ENCODE results near the gene TOPBP1. TPM values are rescaled to one million over a fixed set of nuclear protein-coding genes. Genes with fewer than 3 reads are reported as not detected.

Gene TOPBP1
- total and polyA plus RNA-seq, 2 experiments from 2014 or later = 8.0 to 29.0 TPM

DNA sequence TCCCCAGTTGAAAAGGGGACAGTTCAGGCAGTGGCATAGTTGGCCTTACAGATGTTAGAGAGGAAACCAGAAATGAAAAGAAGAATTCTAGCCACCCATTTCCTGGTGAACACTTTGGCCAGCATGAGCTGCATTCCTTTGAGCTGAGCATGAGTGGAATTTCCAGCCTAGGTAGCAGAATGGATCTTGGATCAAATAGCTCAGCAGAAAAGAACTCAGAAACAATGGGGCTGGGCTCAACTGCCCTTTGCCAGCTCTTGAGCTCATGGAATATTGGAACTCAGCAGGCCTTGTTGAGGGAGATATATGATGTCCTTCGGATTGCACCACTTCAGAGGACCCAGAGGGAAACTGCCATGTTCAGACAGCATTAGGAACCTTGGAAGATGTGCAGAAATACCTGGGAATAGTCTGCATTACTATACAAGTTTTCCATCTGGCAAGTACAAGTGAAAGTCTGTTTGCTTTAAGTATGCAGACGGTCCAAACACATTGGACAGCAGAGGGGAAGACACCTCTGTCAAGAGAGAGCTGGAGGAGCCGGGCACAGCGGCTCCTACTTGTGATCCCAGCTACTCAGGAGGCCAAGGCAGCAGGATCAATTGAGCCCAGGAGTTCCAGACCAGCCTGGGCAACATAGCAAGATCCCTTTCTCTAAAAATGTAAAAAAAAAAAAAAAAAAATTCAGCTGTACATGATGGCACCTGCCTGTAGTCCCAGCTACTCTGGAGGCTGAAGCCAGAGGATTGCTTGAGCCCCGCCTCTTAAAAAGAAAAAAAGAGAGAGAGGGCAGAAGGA, 91.4 kb downstream of the TOPBP1 start:
- peaks cover 9% of the 10 kb centered on the region for H4K20me1 ChIP-seq (ENCODE audit: insufficient read depth, poor library complexity, severe bottlenecking)
- no peak overlapping the region for H3K4me2 ChIP-seq
- H3K27ac ChIP-seq = peak overlapping the region; percentile 94
- H3K79me2 ChIP-seq = peaks cover 10% of the 10 kb centered on the region
- H3K9me2 ChIP-seq (replicated peaks; ENCODE audit: insufficient read depth) = no peaks in the 10 kb centered on the region
- 92% methylated on average over 5 of the region's 5 CpGs for WGBS (ENCODE audit: low lambda C conversion rate, missing lambda C conversion rate)
- H3K9me3 ChIP-seq (ENCODE audit: low read depth) = no peaks in the 10 kb centered on the region
- H3K4me3 ChIP-seq = no peak overlapping the region
- no peak overlapping the region for H2AFZ ChIP-seq
- DNase-seq (ENCODE audit: low spot score) = peak; percentile 66
- H3K27me3 ChIP-seq = no peaks in the 10 kb centered on the region
- peaks cover 11% of the 10 kb centered on the region for H3K4me1 ChIP-seq (ENCODE audit: insufficient read depth)
- peaks cover 2% of the 10 kb centered on the region for H3K36me3 ChIP-seq (replicated peaks; ENCODE audit: insufficient read depth, low read depth)
- TF ChIP-seq EZH2phosphoT487 (IDR thresholded peaks at IDR 0.05; ENCODE audit: low read depth, severe bottlenecking, unreplicated experiment) (no peak), EZH2 (IDR thresholded peaks at IDR 0.05; ENCODE audit: borderline replicate concordance) (no peak)
- TF ChIP-seq, protein P1, sequence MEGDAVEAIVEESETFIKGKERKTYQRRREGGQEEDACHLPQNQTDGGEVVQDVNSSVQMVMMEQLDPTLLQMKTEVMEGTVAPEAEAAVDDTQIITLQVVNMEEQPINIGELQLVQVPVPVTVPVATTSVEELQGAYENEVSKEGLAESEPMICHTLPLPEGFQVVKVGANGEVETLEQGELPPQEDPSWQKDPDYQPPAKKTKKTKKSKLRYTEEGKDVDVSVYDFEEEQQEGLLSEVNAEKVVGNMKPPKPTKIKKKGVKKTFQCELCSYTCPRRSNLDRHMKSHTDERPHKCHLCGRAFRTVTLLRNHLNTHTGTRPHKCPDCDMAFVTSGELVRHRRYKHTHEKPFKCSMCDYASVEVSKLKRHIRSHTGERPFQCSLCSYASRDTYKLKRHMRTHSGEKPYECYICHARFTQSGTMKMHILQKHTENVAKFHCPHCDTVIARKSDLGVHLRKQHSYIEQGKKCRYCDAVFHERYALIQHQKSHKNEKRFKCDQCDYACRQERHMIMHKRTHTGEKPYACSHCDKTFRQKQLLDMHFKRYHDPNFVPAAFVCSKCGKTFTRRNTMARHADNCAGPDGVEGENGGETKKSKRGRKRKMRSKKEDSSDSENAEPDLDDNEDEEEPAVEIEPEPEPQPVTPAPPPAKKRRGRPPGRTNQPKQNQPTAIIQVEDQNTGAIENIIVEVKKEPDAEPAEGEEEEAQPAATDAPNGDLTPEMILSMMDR (IDR thresholded peaks at IDR 0.05; ENCODE audit: poor library complexity) = no peak

DNA sequence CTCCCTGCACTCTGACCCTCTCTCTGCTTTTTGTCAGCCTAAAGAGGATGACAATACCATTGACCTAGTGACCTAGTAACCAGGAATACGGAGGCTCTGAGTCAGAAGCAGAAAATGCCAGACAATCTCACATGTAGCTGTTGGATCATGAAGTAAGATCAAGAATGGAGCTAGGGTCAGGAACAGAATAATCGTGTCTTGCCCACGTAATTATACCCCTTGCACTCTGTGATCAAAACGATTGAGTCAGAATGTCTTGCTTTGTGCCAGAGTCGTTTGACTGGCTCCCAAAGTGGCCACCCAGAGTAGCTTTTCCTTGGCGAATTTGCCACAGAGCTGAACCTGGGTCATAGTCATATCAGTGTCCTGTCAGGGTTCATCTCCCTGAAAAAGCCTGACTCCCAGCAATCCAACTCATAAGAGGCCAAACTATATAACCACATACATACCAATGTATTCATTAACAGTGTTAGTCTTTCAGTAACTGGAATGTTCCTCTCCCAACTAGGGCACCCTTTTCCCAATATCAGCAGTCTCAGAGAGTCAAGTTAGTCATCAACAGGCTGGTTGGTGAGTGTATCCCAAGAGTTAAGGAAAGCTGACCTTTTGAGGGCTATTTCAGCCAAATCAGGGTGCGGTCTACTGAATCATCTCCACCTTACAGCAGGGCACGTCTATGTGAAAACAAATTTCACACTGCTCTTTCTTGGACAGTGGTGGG, 93.3 kb downstream of the TOPBP1 start:
- no peaks in the 10 kb centered on the region for H3K9me3 ChIP-seq (ENCODE audit: low read depth)
- no peaks in the 10 kb centered on the region for H3K36me3 ChIP-seq (replicated peaks; ENCODE audit: insufficient read depth, low read depth)
- H4K20me1 ChIP-seq (ENCODE audit: insufficient read depth, poor library complexity, severe bottlenecking) = no peaks in the 10 kb centered on the region
- no peaks in the 10 kb centered on the region for H3K79me2 ChIP-seq
- no peaks in the 10 kb centered on the region for H3K27me3 ChIP-seq
- no peak overlapping the region for H3K4me3 ChIP-seq
- H3K4me1 ChIP-seq (ENCODE audit: insufficient read depth) = peaks cover 10% of the 10 kb centered on the region
- H2AFZ ChIP-seq = no peak overlapping the region
- DNase-seq (ENCODE audit: low spot score) = peak; percentile 12
- H3K4me2 ChIP-seq = no peak overlapping the region
- H3K9me2 ChIP-seq (replicated peaks; ENCODE audit: insufficient read depth) = no peaks in the 10 kb centered on the region
- TF ChIP-seq, protein P1 (IDR thresholded peaks at IDR 0.05; ENCODE audit: poor library complexity) = no peak
- TF ChIP-seq EZH2phosphoT487 (IDR thresholded peaks at IDR 0.05; ENCODE audit: low read depth, severe bottlenecking, unreplicated experiment) = no peak
- no peak for TF ChIP-seq EZH2 (IDR thresholded peaks at IDR 0.05; ENCODE audit: borderline replicate concordance)
- peak overlapping the region; percentile 94 for H3K27ac ChIP-seq
- 63% methylated on average over 8 of the region's 8 CpGs for WGBS (ENCODE audit: low lambda C conversion rate, missing lambda C conversion rate)

DNA sequence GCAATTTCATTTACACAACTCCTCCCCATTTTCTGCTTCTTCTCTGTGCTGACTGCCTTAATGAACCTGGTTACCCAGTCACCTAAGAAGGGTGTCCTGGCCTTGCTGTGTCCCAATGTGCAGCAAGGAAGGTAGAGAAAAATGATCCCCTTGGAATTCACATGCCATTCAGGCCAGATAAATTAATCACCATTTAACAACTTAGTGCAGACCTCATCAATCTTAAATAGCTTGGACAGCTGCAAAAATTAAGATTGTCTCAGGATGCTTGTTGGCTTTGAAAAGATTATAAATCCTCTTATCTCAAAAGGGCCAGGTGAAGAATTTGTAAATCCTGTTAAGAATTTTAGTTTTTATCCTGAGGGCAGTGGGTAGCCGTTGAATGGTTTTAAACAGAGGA, 97.9 kb downstream of the TOPBP1 start:
- Histone ChIP-seq H2AFZ (no peak overlapping the region), H3K36me3 (replicated peaks; ENCODE audit: insufficient read depth, low read depth) (no peaks in the 10 kb centered on the region), H4K20me1 (ENCODE audit: insufficient read depth, poor library complexity, severe bottlenecking) (no peaks in the 10 kb centered on the region), H3K4me1 (ENCODE audit: insufficient read depth) (no peaks in the 10 kb centered on the region), H3K27me3 (no peaks in the 10 kb centered on the region), H3K9me3 (ENCODE audit: low read depth) (no peaks in the 10 kb centered on the region), H3K9me2 (replicated peaks; ENCODE audit: insufficient read depth) (no peaks in the 10 kb centered on the region), H3K27ac (no peak overlapping the region), H3K4me3 (no peak overlapping the region), H3K4me2 (no peak overlapping the region), H3K79me2 (no peaks in the 10 kb centered on the region)
- TF ChIP-seq, protein P1 (IDR thresholded peaks at IDR 0.05; ENCODE audit: poor library complexity) = no peak
- TF ChIP-seq EZH2 (IDR thresholded peaks at IDR 0.05; ENCODE audit: borderline replicate concordance) (no peak), EZH2phosphoT487 (IDR thresholded peaks at IDR 0.05; ENCODE audit: low read depth, severe bottlenecking, unreplicated experiment) (no peak)
- no peak for DNase-seq (ENCODE audit: low spot score)
- WGBS (ENCODE audit: low lambda C conversion rate, missing lambda C conversion rate) = 44% methylated on average over 1 of the region's 1 CpG
